Measurements from ENCODE around the gene ZNF106. TPM values are rescaled to one million over a fixed set of nuclear protein-coding genes. Genes with fewer than 3 reads are reported as not detected.

Gene ZNF106
- total RNA-seq, 4 donors from 2014 or later = 312 to 568 (median 428) TPM

- no peak for DNase-seq (ENCODE audit: extremely low spot score)
- Histone ChIP-seq H3K27me3 (no peaks in the 10 kb centered on the region), H3K4me3 (peak overlapping the region in 2 of 4 donors; percentile 4 to 25), H3K9me3 (no peaks in the 10 kb centered on the region), H3K4me1 (peaks cover 0 to 51% (median 26%) of the 10 kb centered on the region in 4 donors), H3K27ac (replicated peaks in 1 of 4) (no peak overlapping the region), H3K36me3 (peaks cover 54 to 82% (median 65%) of the 10 kb centered on the region in 4 donors)
- TF ChIP-seq POLR2AphosphoS5 (IDR thresholded peaks at IDR 0.05) (no peak), POLR2A (IDR thresholded peaks at IDR 0.05; ENCODE audit: low read depth) (no peak), EP300 (IDR thresholded peaks at IDR 0.05) (no peak), CTCF (IDR thresholded peaks at IDR 0.05) (no peak)
- WGBS = 94% methylated on average over 13 of the region's 13 CpGs
- intact Hi-C loops (cut with DNase I) = loop anchor here (10.0 kb wide), 1 partner anchor 505 kb away; no protein-coding TSS in a partner anchor
These were observed 41.0 kb downstream of the ZNF106 start for GRCh38 chr15:42449770-42450424.

DNA sequence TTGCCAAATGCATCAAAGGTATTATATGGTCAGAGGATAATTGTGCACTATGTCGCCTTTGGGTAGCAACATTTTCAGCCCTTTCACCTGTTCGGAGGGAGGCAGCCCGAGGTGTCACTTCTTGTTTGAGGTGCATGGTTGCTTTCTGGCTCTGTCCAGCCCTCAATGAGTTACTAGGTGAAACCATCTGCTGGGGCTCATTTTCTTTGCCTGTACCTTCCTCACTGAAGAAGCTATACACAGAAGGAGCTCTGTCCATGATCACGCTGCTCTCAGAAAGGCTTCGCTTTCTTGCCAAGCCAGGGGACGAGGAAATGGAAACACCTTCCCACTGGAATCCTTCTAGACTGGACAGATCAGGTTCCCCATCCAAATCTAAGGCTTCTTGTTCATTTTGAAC, 42.7 kb downstream of the ZNF106 start:
- Histone ChIP-seq H3K27ac (replicated peaks in 1 of 4) (no peak overlapping the region), H3K27me3 (no peaks in the 10 kb centered on the region), H3K9me3 (no peaks in the 10 kb centered on the region), H3K4me3 (no peak overlapping the region), H3K4me1 (peaks cover 0 to 35% (median 14%) of the 10 kb centered on the region in 4 donors), H3K36me3 (peaks cover 70 to 91% (median 78%) of the 10 kb centered on the region in 4 donors)
- WGBS = 97% methylated on average over 6 of the region's 6 CpGs
- no peak for DNase-seq (ENCODE audit: extremely low spot score)
- TF ChIP-seq POLR2AphosphoS5 (IDR thresholded peaks at IDR 0.05) = no peak
- no peak for TF ChIP-seq CTCF (IDR thresholded peaks at IDR 0.05)
- no peak for TF ChIP-seq EP300 (IDR thresholded peaks at IDR 0.05)
- no peak for TF ChIP-seq POLR2A (IDR thresholded peaks at IDR 0.05; ENCODE audit: low read depth)
- intact Hi-C loops (cut with DNase I) = loop anchor here (10.0 kb wide), 1 partner anchor 507 kb away; no protein-coding TSS in a partner anchor

DNA sequence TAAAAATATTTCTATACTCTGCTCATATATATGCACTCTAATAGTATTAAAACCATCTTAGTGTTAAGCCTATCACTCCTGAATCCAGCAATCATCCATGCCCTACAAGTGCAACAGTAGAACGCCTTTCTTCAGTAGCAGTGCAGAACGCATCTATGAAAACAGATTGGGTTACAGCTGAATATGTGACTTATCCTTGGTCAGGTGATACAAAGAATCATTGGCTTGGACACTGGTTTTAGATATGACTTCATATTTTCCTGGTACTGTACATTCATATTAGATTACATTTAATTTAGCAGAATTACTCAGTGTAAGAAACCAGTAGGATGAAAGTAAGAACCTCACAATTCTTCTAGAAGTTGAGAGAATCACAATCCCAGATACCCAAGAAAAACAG, 43.3 kb downstream of the ZNF106 start:
- TF ChIP-seq POLR2AphosphoS5 (IDR thresholded peaks at IDR 0.05) (no peak), EP300 (IDR thresholded peaks at IDR 0.05) (no peak), CTCF (IDR thresholded peaks at IDR 0.05) (no peak), POLR2A (IDR thresholded peaks at IDR 0.05; ENCODE audit: low read depth) (no peak)
- DNase-seq (ENCODE audit: extremely low spot score) = no peak
- 95% methylated on average over 2 of the region's 2 CpGs for WGBS
- Histone ChIP-seq H3K27me3 (no peaks in the 10 kb centered on the region), H3K27ac (replicated peaks in 1 of 4) (no peak overlapping the region), H3K4me1 (peaks cover 0 to 29% (median 11%) of the 10 kb centered on the region in 4 donors), H3K36me3 (peaks cover 77 to 98% (median 85%) of the 10 kb centered on the region in 4 donors), H3K4me3 (no peak overlapping the region), H3K9me3 (no peaks in the 10 kb centered on the region)
- intact Hi-C loops (cut with DNase I) = loop anchor here (10.0 kb wide), 1 partner anchor 507 kb away; no protein-coding TSS in a partner anchor

GRCh38 chr15:42445551-42445950, 45.4 kb downstream of the ZNF106 start:
- Histone ChIP-seq H3K4me1 (peaks cover 0 to 22% (median 9%) of the 10 kb centered on the region in 4 donors), H3K27me3 (no peaks in the 10 kb centered on the region), H3K4me3 (no peak overlapping the region), H3K36me3 (peaks cover 81 to 100% (median 90%) of the 10 kb centered on the region in 4 donors), H3K9me3 (no peaks in the 10 kb centered on the region), H3K27ac (replicated peaks in 1 of 4) (no peak overlapping the region)
- intact Hi-C loops (cut with DNase I) = loop anchor here (10.0 kb wide), 1 partner anchor 509 kb away; no protein-coding TSS in a partner anchor
- TF ChIP-seq POLR2AphosphoS5 (IDR thresholded peaks at IDR 0.05) = no peak
- TF ChIP-seq CTCF (IDR thresholded peaks at IDR 0.05) = no peak
- TF ChIP-seq POLR2A (IDR thresholded peaks at IDR 0.05; ENCODE audit: low read depth) = no peak
- TF ChIP-seq EP300 (IDR thresholded peaks at IDR 0.05) = no peak
- no peak for DNase-seq (ENCODE audit: extremely low spot score)

Data from esophagus muscularis mucosa (tissue), 4 donors.